GM18511 (cell line): Measurements from ENCODE around the gene RPLP2.

Experiments used
- ATAC-seq: cut with Tn5 transposase; IDR thresholded peaks from one replicate; pipeline ENCODE4 v1.9.1; 2021; ENCODE audit warnings: mild to moderate bottlenecking, moderate library complexity; ENCODE audit not compliant: unreplicated experiment

The RPLP2 gene

DNA sequence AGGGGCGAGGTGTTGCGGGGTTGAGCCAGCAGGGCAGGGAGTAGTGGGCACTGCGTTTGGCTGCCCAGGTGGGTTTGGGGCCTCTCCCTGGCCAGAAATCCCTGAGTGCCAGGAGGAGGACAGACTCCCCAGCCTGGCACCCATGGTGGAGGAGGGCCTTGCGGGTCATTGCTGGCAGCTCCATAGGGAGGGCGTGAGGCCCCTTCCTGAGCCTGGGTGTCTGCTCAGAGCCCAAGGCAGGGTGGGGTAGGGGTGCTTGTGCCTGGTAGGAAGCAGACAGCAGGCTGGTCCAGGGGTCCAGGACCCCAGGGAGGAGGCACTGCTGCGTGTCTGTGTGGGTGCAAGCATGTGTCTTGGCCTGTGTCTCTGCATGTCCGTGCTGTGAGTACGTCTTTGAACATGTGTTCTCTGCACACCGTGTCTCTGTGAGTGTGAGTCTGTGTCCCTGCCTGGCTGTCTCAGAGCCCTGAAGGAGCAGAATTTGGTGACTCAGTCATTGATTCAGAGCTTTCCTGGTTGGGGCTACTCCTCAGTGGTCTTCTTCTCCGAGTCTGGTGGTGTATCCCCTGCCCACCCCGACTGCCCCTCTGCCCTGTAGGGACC, 36.8 kb downstream of the RPLP2 start:
- no peak for ATAC-seq

DNA sequence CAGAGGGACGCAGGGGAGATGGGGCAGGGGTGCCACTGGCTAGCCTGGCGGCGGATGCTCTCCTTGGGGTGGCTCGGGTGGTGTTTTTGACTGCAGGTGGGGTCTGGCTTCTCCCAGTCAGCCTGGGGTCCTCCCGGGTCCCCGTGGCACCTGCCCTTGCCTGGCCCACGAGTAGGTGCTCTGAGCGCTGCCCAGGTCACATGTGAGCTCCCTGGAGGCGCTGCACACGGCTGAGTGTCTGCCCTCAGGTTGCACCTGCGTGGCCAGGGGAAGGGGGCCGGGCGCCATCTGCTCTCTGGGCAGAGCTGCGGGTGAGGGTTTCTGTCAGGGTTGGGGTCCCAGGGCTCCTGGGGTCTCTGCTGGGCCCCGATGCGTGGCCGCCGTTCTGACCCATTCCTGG, 38.1 kb downstream of the RPLP2 start:
- no peak for ATAC-seq

DNA sequence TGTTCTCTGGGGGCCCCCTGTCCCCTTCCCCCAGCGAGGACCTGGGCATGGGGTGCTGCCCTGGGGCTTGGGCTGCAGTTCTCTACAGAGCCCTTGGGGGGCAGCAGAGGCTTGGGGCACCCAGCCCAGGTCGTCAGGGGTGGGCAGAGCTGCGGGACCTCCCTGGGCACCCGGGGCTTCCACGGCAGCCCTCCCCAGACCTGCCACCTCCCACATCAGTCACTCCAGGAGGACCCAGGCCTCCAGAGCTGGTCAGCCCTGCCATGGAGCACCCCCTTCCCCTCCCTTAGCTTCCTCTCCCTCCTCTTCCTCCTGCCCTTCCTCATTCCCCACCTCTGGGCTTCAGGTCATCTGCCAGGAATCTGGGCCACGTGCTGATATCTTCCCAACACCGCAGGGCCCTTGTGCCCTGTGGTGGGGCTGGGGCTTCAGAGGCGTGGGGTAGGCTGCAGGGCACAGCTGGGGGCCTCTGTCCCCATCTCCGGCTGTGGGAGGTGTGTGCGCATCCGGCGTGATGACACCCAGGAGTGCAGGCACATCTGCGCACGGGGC, 38.7 kb downstream of the RPLP2 start:
- no peak for ATAC-seq

DNA sequence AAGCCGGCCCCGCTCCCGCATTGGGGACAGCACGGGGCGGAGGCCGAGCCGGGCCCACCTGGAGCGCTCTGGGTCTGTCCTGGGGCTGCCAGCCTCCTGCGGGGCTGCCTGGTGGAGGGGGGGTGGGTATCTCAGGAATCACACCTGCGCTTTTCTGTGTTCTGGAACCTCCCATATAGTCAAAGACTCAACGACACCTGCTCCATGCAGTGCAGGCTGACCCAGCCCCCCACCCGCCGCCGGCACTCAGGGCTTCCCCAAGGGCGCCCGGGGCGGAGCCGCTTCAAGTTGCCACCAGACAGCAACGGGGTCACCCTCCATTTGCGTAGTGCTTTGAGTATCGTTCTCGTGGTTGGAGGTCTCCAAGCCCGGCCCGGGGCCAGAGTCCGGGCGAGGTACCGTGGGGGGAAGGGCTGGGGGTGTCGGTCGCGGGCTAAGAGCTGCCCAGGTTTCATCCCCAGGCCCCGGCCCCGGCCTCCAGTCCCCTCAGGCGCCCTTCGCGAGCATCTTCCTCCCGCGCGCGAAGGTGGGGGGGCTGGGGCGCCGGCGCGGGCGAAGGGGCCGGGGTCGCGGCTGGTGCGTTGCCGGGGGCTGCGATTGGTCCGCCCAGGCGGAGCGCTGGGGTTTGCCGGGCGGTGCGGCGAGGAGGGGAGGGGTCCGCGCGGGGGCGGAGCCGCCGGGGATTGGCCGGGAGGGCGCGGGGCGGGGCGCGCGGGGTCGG, 39.5 kb downstream of the RPLP2 start:
- ATAC-seq = no peak

DNA sequence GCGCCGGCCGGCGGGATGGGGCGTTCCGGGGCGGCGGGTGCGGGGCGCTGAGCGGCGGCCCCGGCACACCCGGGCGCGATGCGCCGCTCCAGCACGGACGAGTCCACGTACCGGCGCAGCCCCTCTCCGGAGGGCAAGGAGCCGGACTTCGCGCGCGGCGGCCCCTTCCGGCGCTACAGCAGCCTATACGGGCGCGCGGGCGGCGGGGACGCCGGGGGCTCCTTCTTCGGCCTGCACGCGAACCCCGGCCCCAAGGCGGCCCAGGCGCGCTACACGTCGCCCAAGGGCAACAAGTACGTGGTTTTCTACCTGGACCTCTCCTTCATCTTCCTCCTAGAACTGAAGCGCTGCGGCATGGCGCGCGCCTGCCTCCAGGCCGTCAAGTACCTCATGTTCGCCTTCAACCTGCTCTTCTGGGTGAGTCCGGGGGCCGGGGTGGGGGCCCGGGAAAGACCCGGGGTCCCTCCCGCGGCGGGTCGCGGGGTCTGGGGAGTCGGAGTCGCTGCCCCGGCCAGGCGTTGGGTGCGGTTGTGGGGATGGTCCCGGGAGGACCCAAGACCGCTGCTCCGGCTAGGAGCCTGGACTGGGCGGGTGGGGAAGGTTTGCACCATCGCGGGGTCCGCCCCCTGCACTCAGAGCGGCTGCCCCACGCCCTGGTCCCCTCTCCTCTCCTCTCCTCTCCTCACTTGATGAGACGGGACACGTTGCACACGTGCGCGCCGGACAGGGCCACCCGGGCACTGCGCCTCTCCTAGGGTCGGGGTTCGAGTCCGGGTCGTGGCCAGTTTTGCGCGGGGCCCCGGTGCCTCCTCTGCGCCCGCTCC, 40.4 kb downstream of the RPLP2 start:
- ATAC-seq = no peak

DNA sequence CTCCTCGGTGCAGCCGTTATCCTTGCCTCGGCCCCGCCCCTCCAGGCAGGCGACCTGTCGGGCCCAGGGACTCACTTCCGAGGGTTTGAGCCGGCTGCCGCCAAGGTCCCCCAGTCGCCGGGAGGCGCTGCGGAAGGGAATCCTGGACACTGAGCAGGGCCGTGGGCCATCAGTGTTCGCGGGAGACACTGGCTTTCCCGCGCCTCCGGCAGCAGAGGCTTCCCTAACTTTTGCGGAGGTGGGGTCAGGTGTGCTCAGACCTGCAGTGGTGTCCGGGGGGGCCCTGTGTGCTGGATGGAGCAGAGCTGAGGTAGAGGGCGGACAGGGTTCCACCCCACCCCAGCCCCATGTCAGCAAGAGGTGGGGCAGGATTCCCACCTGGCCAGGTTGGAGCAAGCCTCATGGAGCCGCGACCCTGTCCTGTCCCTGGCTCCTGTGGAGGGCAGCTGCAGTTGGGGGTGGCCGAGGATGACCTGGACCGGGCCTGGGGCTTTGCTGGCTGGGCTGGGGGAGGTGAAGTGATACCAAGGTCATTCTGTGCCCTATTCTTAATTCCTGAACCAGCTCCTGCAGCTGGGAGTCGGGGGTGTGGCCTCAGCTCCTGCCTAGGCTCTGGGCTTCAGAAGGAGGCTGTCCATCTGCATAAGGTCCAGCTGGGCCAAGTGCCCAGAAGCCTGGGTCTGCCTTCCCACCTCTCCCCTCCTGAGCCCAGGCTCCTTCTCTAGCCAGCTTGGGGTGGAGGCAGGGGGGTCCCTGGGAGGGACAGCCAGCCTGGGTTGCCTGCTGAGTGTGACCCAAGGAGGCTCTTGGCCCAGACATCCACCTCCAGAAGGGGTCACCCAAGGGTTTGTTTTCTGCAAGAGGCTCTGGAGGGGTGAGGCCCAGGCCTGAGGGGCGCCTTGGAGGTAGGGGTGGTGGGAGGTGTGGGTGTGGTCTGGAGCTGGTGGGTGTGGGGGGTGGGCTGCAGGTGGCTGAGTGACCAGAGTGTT, 41.3 kb downstream of the RPLP2 start:
- ATAC-seq = no peak

DNA sequence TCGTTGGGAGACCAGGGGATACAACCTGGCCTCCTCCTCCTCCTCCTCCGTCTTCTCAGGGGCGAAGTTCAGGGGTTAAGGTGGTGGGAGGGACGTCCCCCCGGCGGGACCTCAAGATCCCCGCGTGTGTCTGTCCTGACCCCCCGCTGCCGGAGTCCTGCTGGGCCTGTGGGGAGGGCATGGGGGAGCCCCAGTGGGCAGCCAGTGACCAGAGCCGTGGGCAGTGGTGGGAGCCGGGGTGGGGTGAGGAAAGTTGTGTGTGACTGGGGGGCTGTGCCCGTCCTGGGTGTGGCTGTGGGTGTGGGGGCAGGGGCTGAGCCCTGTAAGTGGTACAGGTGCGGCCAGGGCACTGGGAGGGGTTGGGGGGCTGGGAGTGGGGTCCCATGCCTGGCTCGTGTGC, 43.0 kb downstream of the RPLP2 start:
- ATAC-seq = no peak

DNA sequence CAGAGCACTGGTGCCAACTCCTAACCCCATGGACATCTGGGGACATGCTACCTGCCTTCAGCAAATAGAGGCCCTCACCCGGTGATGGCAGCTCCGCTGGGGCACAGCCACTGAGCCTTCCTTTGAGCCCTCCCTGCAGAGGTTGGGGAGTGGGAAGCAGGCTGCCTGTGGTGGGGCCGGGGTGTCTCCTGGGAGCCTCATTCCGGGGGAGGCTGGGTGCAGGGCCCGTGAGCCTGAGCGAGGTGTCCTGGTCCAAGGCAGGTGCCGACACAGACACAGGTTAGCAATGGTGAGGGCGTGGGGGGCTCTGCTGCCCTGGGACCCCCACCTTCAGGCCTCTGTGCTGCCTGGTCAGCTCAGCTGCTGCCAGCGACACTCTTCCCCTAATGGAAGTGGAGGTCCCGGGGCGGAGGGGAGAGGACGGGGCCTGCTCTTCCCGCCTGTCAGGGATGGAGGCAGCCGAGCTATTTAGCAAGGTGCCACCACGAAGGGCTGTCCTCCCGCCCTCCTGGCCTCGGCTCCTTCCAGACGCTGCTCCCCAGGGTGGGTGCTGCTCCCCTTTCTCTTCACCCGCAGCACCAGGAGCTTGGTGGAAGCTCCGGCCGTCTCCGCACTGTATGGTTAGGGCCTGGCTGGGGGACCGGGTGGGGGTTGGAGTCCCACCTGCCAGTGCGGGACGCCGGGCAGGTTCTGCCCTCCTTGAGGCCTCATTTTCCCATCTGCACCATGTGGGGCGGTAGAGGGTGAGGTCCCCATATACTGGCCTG, 44.1 kb downstream of the RPLP2 start:
- ATAC-seq = no peak

DNA sequence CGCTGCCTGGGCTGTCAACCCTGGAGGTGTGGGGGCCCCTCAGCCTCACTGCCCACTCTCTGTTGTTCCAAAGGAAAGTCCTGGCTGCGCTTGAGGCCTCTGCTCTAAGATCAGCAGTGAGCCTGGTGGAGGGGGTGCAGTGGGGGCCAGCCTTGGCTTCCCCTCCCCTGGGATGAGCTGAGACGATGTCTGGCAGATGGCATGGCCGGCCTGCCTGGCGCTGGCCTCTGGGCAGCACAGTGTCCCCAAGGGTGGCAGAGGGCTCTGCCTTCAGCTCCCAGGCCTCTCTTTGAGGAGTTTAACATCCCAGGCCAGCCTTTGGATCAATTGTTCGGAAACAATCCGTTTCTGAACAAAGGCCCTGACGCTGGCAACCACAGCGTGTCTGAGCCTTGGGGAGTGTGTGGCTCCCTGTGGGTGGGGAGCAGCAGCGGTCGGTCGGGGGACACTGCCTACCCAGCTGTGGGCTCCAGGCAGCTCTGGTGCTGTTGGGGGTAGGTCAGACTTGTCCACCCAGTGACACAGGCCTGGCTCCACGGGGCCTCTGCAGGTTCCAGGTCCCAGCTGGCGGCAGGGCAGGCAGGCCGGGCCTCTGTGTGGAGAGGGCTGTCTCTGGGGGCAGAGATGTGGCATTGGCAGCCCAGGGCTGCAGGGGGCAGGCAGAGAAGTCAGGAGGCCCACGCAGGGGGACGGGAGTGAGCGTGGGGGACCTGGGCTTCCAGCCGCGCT, 45.0 kb downstream of the RPLP2 start:
- ATAC-seq = no peak

DNA sequence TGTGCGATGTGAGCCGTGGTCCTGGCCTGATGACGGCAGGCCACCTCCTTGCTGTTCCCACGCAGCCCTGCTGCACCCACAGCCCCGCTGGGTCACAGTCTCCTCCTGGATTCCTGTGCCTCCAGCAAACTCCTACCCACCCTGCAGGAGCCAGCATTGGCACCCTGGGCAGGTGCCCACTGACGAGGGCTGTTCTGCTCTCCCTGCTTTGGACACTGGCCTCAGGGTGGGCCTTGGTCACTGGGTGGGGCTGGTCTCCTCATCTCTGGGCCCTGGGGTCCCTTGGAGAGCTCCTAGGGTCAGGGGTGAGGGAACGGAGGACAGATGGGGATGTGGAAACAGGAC, 45.5 kb downstream of the RPLP2 start:
- no peak for ATAC-seq

DNA sequence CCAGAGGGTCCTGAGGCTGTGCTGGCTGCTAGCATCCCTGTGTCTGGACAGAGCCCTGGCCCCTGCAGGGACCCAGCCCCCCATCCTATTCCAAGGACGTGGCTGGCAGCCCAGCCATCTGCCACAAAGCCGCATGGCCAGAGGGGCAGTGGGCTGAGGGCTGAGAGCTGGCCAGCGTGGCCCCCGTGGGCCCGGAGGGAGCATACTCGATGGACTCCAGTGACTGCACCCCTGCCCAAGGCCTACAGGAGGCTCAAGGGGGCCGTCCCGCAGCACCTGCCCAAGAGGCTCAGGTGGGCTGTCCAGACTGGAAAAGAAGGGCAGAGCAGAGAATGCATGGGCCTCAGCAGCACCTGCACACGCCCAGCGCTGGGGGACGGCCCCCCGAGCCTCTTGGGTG, 46.0 kb downstream of the RPLP2 start:
- ATAC-seq = no peak

DNA sequence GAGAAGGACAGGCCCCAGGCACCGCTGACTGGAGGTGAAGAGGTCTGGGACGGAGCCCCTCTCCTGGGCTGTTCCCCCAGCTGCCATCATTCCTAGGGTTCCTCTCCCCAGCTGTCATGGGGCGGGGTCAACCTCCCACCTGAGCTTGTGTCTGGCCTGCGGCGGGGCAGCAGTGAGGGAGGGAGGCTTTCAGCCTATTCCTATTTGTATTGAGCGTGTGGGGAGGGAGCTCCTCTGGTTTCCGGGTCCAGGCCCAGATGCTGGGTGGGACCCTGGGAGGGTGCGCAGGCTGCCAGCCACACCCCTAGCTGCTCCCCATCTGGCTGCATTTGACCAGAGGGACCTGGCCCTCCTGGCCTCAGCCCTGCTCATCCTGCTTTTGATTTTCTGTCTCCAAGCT, 46.6 kb downstream of the RPLP2 start:
- ATAC-seq = no peak

DNA sequence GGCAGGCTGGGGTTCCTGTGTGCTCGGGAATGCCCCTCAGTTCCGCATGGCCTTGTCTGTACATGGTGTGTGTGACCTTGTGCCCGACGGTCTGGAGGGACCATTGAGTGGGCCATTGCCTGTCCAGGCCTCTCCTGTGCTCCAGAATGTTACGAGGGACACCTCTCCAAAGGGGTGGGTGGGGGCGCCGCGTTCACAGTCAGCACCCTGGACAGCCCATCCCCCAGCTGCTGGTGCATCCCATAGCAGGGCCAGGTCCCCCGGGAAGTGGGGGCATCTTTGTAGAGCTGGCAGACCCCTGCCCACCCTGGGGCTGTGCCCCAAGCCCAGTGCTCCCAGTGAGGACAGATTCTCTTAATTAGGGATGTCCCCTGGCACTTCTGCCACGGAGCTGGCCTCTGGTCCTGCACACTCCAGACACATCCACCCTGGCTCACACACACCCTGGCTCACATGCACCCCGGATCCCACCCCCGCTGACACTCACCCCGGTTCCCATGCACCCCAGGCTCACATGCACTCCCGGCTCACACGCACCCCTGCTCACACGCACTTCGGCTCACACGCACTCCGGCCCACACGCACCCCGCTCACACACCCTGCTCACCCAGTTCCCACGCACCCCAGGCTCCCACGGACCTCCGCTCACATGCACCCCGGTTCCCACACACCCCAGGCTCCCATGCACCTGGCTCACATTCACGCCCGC, 48.4 kb downstream of the RPLP2 start:
- ATAC-seq = no peak

DNA sequence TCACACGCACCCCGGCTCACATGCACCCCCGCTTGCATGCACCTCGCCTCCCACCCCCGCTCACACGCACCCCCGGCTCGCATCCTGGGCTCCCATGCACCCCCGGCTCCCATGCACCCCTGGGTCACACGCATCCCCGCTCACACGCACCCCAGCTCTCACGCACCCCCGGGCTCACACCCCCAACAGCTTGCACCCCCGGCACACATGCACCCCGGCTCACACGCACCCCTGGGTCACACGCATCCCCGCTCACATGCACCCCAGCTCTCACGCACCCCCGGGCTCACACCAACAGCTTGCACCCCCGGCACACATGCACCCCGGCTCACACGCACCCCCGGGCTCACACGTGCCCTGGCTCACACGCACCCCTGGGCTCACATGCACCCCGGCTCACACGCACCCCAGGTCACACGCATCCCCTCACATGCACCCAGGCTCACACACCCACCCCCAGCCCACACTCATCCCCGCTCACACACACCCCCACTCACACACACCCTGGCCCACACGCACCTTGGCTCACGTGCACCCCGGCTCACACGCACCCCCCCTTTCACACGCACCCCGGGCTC, 49.1 kb downstream of the RPLP2 start:
- no peak for ATAC-seq

DNA sequence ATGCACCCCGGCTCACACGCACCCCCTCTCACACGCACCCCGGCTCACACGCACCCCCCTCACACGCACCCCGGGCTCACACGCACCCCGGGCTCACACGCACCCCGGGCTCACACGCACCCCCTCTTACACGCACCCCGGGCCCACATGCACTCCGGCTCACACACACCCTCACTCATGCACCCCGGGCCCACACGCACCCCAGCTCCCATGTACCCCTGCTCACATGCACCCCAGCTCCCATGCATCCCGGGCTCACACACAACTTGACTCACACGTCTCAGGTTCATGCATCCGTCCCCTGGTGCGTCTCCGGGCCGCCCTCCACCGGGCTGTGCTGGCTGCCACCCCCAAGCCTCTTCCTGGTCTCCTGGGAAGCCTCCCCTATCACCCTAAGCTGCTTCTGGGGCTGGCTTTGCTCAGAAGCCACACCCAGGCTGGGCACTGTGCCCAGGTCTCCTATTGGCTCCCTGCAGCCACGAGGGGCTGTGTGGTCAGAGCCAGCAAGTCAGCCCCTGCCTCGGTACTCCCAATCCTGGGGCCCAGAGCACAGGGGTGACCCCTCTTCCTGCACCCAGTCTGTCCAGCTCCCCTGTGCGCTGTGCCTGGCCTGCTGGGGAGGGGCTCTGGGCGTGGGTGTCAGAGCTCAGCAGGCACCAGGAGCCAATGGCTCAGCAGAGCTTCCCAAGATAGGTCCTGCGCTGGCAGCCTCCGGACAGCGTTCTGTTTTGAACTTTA, 49.8 kb downstream of the RPLP2 start:
- no peak for ATAC-seq

DNA sequence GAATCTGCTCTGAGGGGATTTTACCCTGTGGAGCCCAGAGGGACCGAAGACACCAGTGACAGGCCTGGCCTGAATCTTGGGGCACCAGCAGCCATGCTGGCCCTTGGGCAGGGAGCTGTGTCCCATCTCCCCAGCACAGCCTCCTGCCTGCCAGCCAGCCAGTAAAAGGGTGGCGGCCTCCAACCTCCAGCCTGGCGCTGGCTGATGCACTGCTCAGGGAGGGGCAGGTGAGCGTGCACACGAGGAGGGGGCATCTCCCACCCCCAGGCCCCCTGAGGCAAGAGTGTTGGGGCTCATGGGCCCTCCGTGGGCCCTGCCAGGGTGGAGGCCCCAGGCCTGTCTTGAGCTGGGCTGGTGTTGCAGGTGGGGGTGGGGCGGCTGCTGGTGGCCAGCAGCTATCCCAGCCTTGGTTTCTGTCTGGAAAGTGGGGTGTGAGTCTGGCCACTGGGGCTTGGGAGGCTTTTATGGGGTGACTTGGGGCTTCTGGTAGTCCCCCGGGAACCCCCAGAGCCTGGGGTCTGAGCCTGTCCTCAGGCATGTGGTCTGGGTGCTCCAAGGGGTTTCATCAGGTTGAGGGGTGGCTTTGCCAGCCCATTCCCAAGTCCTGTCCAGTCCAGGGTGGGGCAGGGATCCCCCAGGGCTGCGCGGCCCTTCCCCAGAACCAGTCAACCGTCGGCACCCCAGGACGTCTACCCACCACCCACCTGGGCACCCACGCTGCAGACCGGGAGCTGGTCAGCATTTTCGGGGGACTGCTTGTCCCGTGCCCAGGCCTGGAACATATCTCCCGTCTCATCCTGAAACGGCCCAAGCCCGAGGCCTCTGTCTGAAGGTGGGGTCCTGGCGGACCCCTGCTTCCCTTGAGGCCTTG, 50.7 kb downstream of the RPLP2 start:
- no peak for ATAC-seq

DNA sequence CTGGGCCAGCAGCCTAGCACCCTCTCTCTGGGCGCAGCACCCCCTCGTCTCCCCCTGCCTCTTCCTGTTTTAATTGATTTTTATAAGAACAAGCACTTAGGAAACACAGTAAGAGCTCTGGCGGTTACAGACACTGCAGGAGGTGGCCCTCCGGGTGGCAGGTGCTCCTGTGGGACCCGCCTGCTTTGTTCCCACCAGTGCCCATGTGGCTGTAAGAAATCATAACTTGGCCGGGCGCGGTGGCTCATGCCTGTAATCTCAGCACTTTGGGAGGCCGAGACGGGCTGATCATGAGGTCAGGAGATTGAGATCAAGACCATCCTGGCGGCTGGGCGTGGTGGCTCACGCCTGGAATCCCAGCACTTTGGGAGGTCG, 51.3 kb downstream of the RPLP2 start:
- no peak for ATAC-seq
